WTC11 (cell line): ENCODE results near the gene PRRG2. TPM values are rescaled to one million over a fixed set of nuclear protein-coding genes. Genes with fewer than 3 reads are reported as not detected.

ENCODE experiments used
- ATAC-seq: fragments of 200-7000 bp; cut with Tn5 transposase; 2 replicates; pipeline ENCODE4 v1.10.0; 2021; ENCODE audit warnings: mild to moderate bottlenecking, moderate library complexity
- CTCF ChIA-PET: fragments of 300-600 bp; sonication (Branson Sonifier 250); formaldehyde crosslinking; loops from one replicate; lab custom pipeline; 2021; ENCODE audit warnings: antibody characterized with exemption; lab: Charles Lee
- POLR2A ChIA-PET: fragments of 350-600 bp; sonication (Branson Sonifier 250); formaldehyde crosslinking; loops from one replicate; lab custom pipeline; 2021; ENCODE audit warnings: antibody characterized with exemption; lab: Charles Lee
- DNase-seq: peaks from one replicate; pipeline ENCODE4 v3.0.0; 2021; ENCODE audit warnings: low spot score
- H3K27ac Mint-ChIP-seq: 2 replicates; pipeline ENCODE4 v1.8.0; 2021; ENCODE audit warnings: mixed read lengths
- H3K27me3 Mint-ChIP-seq: 2 replicates; pipeline ENCODE4 v1.8.0; 2021; ENCODE audit warnings: low read depth, mild to moderate bottlenecking, moderate library complexity, mixed read lengths
- H3K36me3 Mint-ChIP-seq: 2 replicates; pipeline ENCODE4 v1.8.0; 2021; ENCODE audit warnings: mixed read lengths
- H3K4me1 Mint-ChIP-seq: 2 replicates; pipeline ENCODE4 v1.8.0; 2022; ENCODE audit warnings: mixed read lengths
- H3K4me3 Mint-ChIP-seq: 2 replicates; pipeline ENCODE4 v1.8.0; 2021; ENCODE audit warnings: mild to moderate bottlenecking, moderate library complexity, mixed read lengths
- H3K9me3 Mint-ChIP-seq: 2 replicates; pipeline ENCODE4 v1.8.0; 2021; ENCODE audit warnings: mixed read lengths
- AR ChIP-seq: fragments of 250-450 bp; sonication (Bioruptor Pico); IDR thresholded peaks from 2 replicates; pipeline ENCODE4 v1.9.0; 2021; ENCODE audit warnings: mild to moderate bottlenecking
- E2F5 ChIP-seq: sonication (generic); formaldehyde crosslinking; IDR thresholded peaks from 2 replicates; pipeline ENCODE4 v1.8.1; 2022; ENCODE audit warnings: mild to moderate bottlenecking, moderate library complexity, missing genetic modification reagents
- FOXP4 ChIP-seq: sonication (generic); formaldehyde crosslinking; IDR thresholded peaks from 2 replicates; pipeline ENCODE4 v1.8.0; 2022; ENCODE audit warnings: mild to moderate bottlenecking, missing genetic modification reagents
- IRF2 ChIP-seq: sonication (generic); formaldehyde crosslinking; IDR thresholded peaks from 2 replicates; pipeline ENCODE4 v1.8.0; 2022; ENCODE audit warnings: low read depth, missing genetic modification reagents, borderline replicate concordance
- NFYB ChIP-seq: sonication (generic); formaldehyde crosslinking; conservative IDR thresholded peaks from 2 replicates; pipeline ENCODE4 v1.8.0; 2022; ENCODE audit warnings: low read depth, missing genetic modification reagents
- PREB ChIP-seq: sonication (generic); formaldehyde crosslinking; IDR thresholded peaks from 2 replicates; pipeline ENCODE4 v1.8.1; 2022; ENCODE audit warnings: mild to moderate bottlenecking, missing genetic modification reagents, moderate library complexity, borderline replicate concordance
- RELA ChIP-seq: sonication (generic); formaldehyde crosslinking; IDR thresholded peaks from 2 replicates; pipeline ENCODE4 v1.8.1; 2022; ENCODE audit warnings: missing genetic modification reagents, mild to moderate bottlenecking, borderline replicate concordance
- SMAD3 ChIP-seq: sonication (generic); formaldehyde crosslinking; IDR thresholded peaks from 2 replicates; pipeline ENCODE4 v1.8.0; 2022; ENCODE audit warnings: missing genetic modification reagents, mild to moderate bottlenecking, borderline replicate concordance
- SMAD4 ChIP-seq: sonication (generic); formaldehyde crosslinking; IDR thresholded peaks from 2 replicates; pipeline ENCODE4 v1.8.0; 2022; ENCODE audit warnings: mild to moderate bottlenecking, missing genetic modification reagents
- SOX15 ChIP-seq: fragments of 250-450 bp; sonication (Bioruptor Pico); IDR thresholded peaks from 2 replicates; pipeline ENCODE4 v1.9.0; 2021; ENCODE audit warnings: mild to moderate bottlenecking
- TP53 ChIP-seq: sonication (generic); formaldehyde crosslinking; IDR thresholded peaks from 2 replicates; pipeline ENCODE4 v1.8.1; 2023; ENCODE audit warnings: mild to moderate bottlenecking, missing genetic modification reagents
- ZBTB21 ChIP-seq: sonication (generic); formaldehyde crosslinking; IDR thresholded peaks from 2 replicates; pipeline ENCODE4 v1.8.1; 2023; ENCODE audit warnings: mild to moderate bottlenecking, missing genetic modification reagents, borderline replicate concordance
- ZBTB43 ChIP-seq: sonication (generic); formaldehyde crosslinking; IDR thresholded peaks from 2 replicates; pipeline ENCODE4 v1.8.1; 2023; ENCODE audit warnings: mild to moderate bottlenecking, missing genetic modification reagents
- ZNF138 ChIP-seq: sonication (generic); formaldehyde crosslinking; conservative IDR thresholded peaks from 2 replicates; pipeline ENCODE4 v1.8.1; 2022; ENCODE audit warnings: mild to moderate bottlenecking, moderate library complexity, missing genetic modification reagents
- ZNF263 ChIP-seq: sonication (generic); formaldehyde crosslinking; IDR thresholded peaks from 2 replicates; pipeline ENCODE4 v1.8.1; 2022; ENCODE audit warnings: low read depth, mild to moderate bottlenecking, moderate library complexity, missing genetic modification reagents
- ZNF281 ChIP-seq: sonication (generic); formaldehyde crosslinking; IDR thresholded peaks from 2 replicates; pipeline ENCODE4 v1.8.0; 2023; ENCODE audit warnings: mild to moderate bottlenecking, missing genetic modification reagents
- ZNF317 ChIP-seq: sonication (generic); formaldehyde crosslinking; IDR thresholded peaks from 2 replicates; pipeline ENCODE4 v1.8.1; 2023; ENCODE audit warnings: low read depth, mild to moderate bottlenecking, moderate library complexity, missing genetic modification reagents, borderline replicate concordance
- total RNA-seq: library from RNA; stranded (reverse); gene quantifications from 3 replicates; pipeline ENCODE4 v1.2.3, GENCODE V29; 2021

Gene PRRG2
- total RNA-seq, 1 experiment from 2014 or later = 5.9 TPM

- no peak for TF ChIP-seq ZNF281 (CRISPR knock-in tag)
Observed at GRCh38 chr19:49597703-49597974, 16.5 kb downstream of the PRRG2 start (continued).

- ATAC-seq (no peak), DNase-seq (no peak)
- no peaks in the 10 kb centered on the region for H3K27me3 Mint-ChIP-seq
- peaks cover 45% of the 10 kb centered on the region for H3K36me3 Mint-ChIP-seq
- H3K27ac Mint-ChIP-seq = no peak overlapping the region
- TF ChIP-seq SMAD3 (CRISPR knock-in tag) = no peak
- TF ChIP-seq PREB (CRISPR knock-in tag) = no peak
- no peak for TF ChIP-seq ZNF138
- TF ChIP-seq ZNF317 (CRISPR knock-in tag) = no peak
- no peak for TF ChIP-seq ZBTB43 (CRISPR knock-in tag)
- TF ChIP-seq RELA (CRISPR knock-in tag) = no peak
- no peak for TF ChIP-seq SOX15
- TF ChIP-seq FOXP4 (CRISPR knock-in tag) = no peak
- no peak for TF ChIP-seq E2F5 (CRISPR knock-in tag)
- TF ChIP-seq AR (CRISPR knock-in tag) = no peak
- no peak for TF ChIP-seq SMAD4
- no peak for TF ChIP-seq NFYB (CRISPR knock-in tag)
- TF ChIP-seq IRF2 (CRISPR knock-in tag) = no peak
- no peak for TF ChIP-seq TP53 (CRISPR knock-in tag)
- no peak for TF ChIP-seq ZBTB21 (CRISPR knock-in tag)
- TF ChIP-seq ZNF263 (CRISPR knock-in tag) = no peak
- H3K4me3 Mint-ChIP-seq = no peak overlapping the region
- ChIA-PET CTCF (no interaction called here), POLR2A (no interaction called here)
- no peaks in the 10 kb centered on the region for H3K9me3 Mint-ChIP-seq
- H3K4me1 Mint-ChIP-seq = no peaks in the 10 kb centered on the region
Observed at GRCh38 chr19:49599378-49600295, 18.5 kb downstream of the PRRG2 start.
